ENCODE data around the gene SYNPR.

SYNPR gene

DNA sequence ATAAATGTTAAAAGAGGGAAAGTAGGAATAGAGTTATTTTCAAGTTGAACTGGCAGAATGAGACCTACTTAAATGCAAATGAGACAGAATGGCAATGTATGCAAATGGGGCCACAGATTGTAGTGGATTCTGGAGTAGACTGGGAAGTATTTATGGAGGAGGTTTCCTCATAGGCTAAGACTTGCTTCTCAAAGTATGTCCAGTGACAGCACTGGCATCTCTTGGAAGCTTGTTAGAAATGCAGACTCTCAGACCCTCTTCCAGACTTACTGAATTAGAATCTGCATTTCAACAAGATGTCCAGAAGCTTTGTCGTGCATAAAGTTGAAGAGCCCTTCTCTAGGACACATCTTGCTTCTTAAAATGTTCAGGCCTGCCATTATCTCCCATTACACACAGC, 306.6 kb downstream of the SYNPR start:
- TF ChIP-seq, protein P1, sequence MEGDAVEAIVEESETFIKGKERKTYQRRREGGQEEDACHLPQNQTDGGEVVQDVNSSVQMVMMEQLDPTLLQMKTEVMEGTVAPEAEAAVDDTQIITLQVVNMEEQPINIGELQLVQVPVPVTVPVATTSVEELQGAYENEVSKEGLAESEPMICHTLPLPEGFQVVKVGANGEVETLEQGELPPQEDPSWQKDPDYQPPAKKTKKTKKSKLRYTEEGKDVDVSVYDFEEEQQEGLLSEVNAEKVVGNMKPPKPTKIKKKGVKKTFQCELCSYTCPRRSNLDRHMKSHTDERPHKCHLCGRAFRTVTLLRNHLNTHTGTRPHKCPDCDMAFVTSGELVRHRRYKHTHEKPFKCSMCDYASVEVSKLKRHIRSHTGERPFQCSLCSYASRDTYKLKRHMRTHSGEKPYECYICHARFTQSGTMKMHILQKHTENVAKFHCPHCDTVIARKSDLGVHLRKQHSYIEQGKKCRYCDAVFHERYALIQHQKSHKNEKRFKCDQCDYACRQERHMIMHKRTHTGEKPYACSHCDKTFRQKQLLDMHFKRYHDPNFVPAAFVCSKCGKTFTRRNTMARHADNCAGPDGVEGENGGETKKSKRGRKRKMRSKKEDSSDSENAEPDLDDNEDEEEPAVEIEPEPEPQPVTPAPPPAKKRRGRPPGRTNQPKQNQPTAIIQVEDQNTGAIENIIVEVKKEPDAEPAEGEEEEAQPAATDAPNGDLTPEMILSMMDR (conservative IDR thresholded peaks at IDR 0.05; ENCODE audit: low read depth), result no peak
- ChIA-PET CTCF (no interaction called here), POLR2A (ENCODE audit: low non-redundant PET) (no interaction called here)
- DNase-seq (ENCODE audit: low spot score), result no peak
- no peak overlapping the region for H3K27ac ChIP-seq

DNA sequence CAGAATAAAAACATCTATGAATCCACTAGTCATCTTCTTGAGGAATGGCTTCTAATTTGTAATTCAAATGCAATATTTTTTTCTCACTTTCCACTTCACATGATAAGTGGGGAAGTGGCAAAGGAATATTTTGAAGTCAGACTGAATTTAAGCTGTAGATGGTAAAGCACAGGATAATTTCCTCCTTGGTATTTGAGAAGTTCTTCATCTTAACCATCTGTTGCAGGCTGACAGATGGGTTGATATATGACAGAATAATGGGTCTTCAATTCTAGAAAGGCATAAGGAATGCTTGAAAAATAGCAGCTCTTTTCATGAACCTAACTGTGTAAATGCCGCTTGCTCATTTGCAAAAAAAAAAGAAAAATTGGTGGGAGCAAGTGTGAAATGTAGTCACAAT, 307.8 kb downstream of the SYNPR start:
- ChIA-PET POLR2A (ENCODE audit: low non-redundant PET) (no interaction called here), CTCF (no interaction called here)
- DNase-seq (ENCODE audit: low spot score), result no peak
- no peak overlapping the region for H3K27ac ChIP-seq
- TF ChIP-seq, protein P1 (conservative IDR thresholded peaks at IDR 0.05; ENCODE audit: low read depth), result no peak

DNA sequence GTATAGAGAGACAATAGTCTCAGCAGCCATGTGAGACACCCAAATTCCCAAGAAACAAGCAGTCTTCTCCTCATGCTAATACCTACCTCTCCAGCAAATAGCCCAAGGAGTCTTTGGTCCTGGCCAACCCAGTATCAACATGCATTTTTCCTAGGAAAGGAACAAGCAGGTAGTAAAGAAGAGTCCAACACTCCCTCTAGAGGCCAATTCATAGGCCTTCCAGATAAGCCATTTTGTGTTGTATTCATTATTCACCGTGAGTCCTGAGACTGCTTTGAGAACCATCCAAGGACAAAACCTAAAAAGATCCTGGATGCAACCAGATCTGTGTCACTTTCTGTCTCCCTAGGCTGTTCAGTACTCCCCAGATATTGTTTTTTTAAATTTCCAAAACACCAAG, 310.8 kb downstream of the SYNPR start:
- CTCF ChIA-PET, result interaction anchor here (0.6 to 0.7 kb wide), 3 partner anchors 11 to 95 kb away, joined by 3 to 5 read pairs (median 4); no protein-coding TSS in a partner anchor
- H3K27ac ChIP-seq, result no peak overlapping the region
- TF ChIP-seq, protein P1 (conservative IDR thresholded peaks at IDR 0.05; ENCODE audit: low read depth), result no peak
- POLR2A ChIA-PET (ENCODE audit: low non-redundant PET), result no interaction called here
- DNase-seq (ENCODE audit: low spot score), result no peak

DNA sequence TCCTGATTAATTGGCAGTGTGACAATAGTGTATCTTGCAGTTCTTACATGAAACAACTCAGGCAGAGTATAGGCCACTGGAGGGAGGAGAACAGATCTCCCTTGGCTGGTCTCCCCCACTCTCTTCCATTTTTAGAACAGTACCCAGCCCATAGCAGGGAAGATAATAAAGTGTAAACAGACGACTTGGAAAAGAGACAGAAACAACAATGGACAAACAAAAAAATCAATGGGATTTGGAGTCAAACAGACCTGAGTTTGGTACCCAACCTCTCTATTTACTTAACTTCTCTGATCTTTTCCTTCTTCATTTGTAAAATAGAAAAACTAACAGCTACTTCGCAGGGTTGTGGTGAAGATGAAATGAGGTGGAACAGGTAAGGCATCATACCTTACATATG, 315.7 kb downstream of the SYNPR start:
- no peak overlapping the region for H3K27ac ChIP-seq
- no peak for DNase-seq (ENCODE audit: low spot score)
- TF ChIP-seq, protein P1 (conservative IDR thresholded peaks at IDR 0.05; ENCODE audit: low read depth), result no peak
- CTCF ChIA-PET, result no interaction called here
- POLR2A ChIA-PET (ENCODE audit: low non-redundant PET), result no interaction called here

DNA sequence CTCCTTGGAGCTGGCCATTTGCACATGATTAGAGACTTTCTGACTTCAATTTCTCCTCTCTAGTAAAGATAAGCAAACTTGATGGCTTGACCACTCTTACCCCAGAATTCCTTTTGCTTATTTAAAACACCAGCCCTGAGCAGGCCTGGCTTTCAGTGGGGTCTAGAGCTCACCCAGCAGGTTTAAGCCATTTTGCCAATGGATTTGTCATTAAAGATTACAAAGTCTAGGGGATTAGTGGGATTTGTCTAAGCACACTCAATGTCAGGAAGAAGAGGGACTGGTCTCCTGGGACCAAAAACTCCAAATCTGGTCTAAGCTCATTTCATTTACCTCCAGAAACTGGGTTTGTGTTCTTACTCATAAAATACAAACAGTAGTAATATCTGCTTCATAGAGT, 317.1 kb downstream of the SYNPR start:
- POLR2A ChIA-PET (ENCODE audit: low non-redundant PET), result no interaction called here

DNA sequence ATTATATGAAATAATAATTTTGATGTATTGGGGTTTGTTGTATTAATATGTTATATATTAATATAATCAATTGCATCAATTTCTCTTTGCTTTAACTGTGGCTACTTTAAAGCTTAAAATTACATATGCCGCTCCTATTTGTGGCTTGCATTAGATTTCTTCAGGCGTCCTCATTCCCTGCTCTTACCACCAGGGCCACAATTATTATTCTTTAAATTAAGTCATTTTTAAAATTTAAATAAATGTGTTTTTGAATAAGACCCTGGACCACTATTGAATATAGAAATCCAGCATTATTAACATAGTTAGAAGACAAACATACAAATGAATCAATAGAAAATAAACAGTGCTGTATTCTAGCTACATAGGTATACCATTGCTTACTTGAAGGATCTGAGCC, 318.9 kb downstream of the SYNPR start:
- H3K27ac ChIP-seq, result no peak overlapping the region
- ChIA-PET CTCF (no interaction called here), POLR2A (ENCODE audit: low non-redundant PET) (no interaction called here)
- TF ChIP-seq, protein P1 (conservative IDR thresholded peaks at IDR 0.05; ENCODE audit: low read depth), result no peak
- DNase-seq (ENCODE audit: low spot score), result no peak

More for the DNA sequence above, 317.1 kb downstream of the SYNPR start:
- CTCF ChIA-PET, result no interaction called here
- TF ChIP-seq, protein P1 (conservative IDR thresholded peaks at IDR 0.05; ENCODE audit: low read depth), result no peak
- no peak overlapping the region for H3K27ac ChIP-seq
- DNase-seq (ENCODE audit: low spot score), result no peak

DNA sequence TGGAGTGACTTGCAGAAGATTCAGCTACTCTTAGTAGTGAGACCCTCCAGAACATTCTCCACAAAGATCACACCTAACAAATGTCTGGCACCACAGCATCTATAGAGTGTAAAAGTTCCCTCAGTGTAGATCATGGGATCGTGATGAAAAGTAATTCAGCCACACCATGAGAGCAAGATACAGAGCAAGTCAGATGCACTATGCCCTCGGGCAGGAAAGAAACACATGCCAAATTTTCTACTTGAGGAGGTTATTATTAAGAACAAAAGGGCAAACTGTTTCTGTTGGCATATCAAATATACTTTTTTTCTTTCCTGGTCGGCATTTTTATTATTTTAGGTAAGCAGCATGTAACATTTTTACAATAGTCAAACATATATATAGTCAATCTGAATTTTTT, 329.6 kb downstream of the SYNPR start:
- no peak for DNase-seq (ENCODE audit: low spot score)
- ChIA-PET CTCF (no interaction called here), POLR2A (ENCODE audit: low non-redundant PET) (no interaction called here)
- no peak overlapping the region for H3K27ac ChIP-seq
- TF ChIP-seq, protein P1 (conservative IDR thresholded peaks at IDR 0.05; ENCODE audit: low read depth), result no peak

Data from RWPE1 (cell line).